Measurements from ENCODE around the gene TSPAN19.

GRCh38 chr12:84986117-84986516, 50.0 kb downstream of the TSPAN19 start:
- TF ChIP-seq CTCF (IDR thresholded peaks at IDR 0.05; ENCODE audit: insufficient read depth, low read length) (no peak), POLR2AphosphoS5 (IDR thresholded peaks at IDR 0.05; ENCODE audit: low read depth) (no peak)

Measured in HL-60 (cell line).